ENCODE data around the gene MEA1. TPM values are rescaled to one million over a fixed set of nuclear protein-coding genes. Genes with fewer than 3 reads are reported as not detected.

MEA1 gene
- polyA plus RNA-seq, 4 donors: 75.3 to 104 (median 87.6) TPM

GRCh38 chr6:43040542-43041257, 27.0 kb upstream of the MEA1 start:
- no peak for DNase-seq (ENCODE audit: low read depth in 4 of 4, low spot score in 2 of 4)

- DNase-seq (ENCODE audit: low read depth in 4 of 4, low spot score in 2 of 4): no peak
These were observed 25.0 kb upstream of the MEA1 start for GRCh38 chr6:43038727-43039126.

GRCh38 chr6:43037706-43038105, 24.0 kb upstream of the MEA1 start:
- DNase-seq (ENCODE audit: low read depth in 4 of 4, low spot score in 2 of 4): no peak

GRCh38 chr6:43037197-43037596, 23.5 kb upstream of the MEA1 start:
- no peak for DNase-seq (ENCODE audit: low read depth in 4 of 4, low spot score in 2 of 4)

- DNase-seq (ENCODE audit: low read depth in 4 of 4, low spot score in 2 of 4): no peak
These were observed 23.0 kb upstream of the MEA1 start for GRCh38 chr6:43036712-43037111.

GRCh38 chr6:43035495-43036194, 21.9 kb upstream of the MEA1 start:
- no peak for DNase-seq (ENCODE audit: low read depth in 4 of 4, low spot score in 2 of 4)

- DNase-seq (ENCODE audit: low read depth in 4 of 4, low spot score in 2 of 4): no peak
These were observed 20.4 kb upstream of the MEA1 start for GRCh38 chr6:43034190-43034525.

- no peak for DNase-seq (ENCODE audit: low read depth in 4 of 4, low spot score in 2 of 4)
These were observed 19.9 kb upstream of the MEA1 start for GRCh38 chr6:43033496-43034189.

GRCh38 chr6:43032326-43032725, 18.6 kb upstream of the MEA1 start:
- DNase-seq (ENCODE audit: low read depth in 4 of 4, low spot score in 2 of 4): no peak

GRCh38 chr6:43029120-43029519, 15.4 kb upstream of the MEA1 start:
- DNase-seq (ENCODE audit: low read depth in 4 of 4, low spot score in 2 of 4): no peak

- DNase-seq (ENCODE audit: low read depth in 4 of 4, low spot score in 2 of 4): no peak
These were observed 12.6 kb upstream of the MEA1 start for GRCh38 chr6:43026365-43026764.

GRCh38 chr6:43024436-43024835, 10.7 kb upstream of the MEA1 start:
- no peak for DNase-seq (ENCODE audit: low read depth in 4 of 4, low spot score in 2 of 4)

- DNase-seq (ENCODE audit: low read depth in 4 of 4, low spot score in 2 of 4): peak in 2 of 4 donors; percentile 51 to 63
These were observed 7.7 kb upstream of the MEA1 start, which contains the start of gene RRP36 for GRCh38 chr6:43021270-43022047. Gene RRP36, plus strand, starts transcription at chr6:43021623. Its CDS starts 32 bp downstream, at chr6:43021655.

GRCh38 chr6:43020847-43021246, 7.1 kb upstream of the MEA1 start:
- no peak for DNase-seq (ENCODE audit: low read depth in 4 of 4, low spot score in 2 of 4)

- DNase-seq (ENCODE audit: low read depth in 4 of 4, low spot score in 2 of 4): no peak
These were observed 6.4 kb upstream of the MEA1 start for GRCh38 chr6:43020052-43020705.

- no peak for DNase-seq (ENCODE audit: low read depth in 4 of 4, low spot score in 2 of 4)
These were observed 5.4 kb upstream of the MEA1 start for GRCh38 chr6:43019152-43019551.

- no peak for DNase-seq (ENCODE audit: low read depth in 4 of 4, low spot score in 2 of 4)
These were observed 3.2 kb upstream of the MEA1 start for GRCh38 chr6:43016943-43017334.

- DNase-seq (ENCODE audit: low read depth in 4 of 4, low spot score in 2 of 4): no peak
These were observed 2.6 kb upstream of the MEA1 start for GRCh38 chr6:43016176-43016942.

- no peak for DNase-seq (ENCODE audit: low read depth in 4 of 4, low spot score in 2 of 4)
These were observed 726 bp upstream of the MEA1 start for GRCh38 chr6:43014434-43014909.
